ENCODE measurements around the gene SHF. TPM values are rescaled to one million over a fixed set of nuclear protein-coding genes. Genes with fewer than 3 reads are reported as not detected.

Gene SHF
- total and polyA plus RNA-seq, 2 of the 4 experiments (the other 2 are of a cell fraction): 1.8 to 3.5 TPM

- H2BK5ac ChIP-seq (ENCODE audit: low read depth, low read length, poor library complexity, severe bottlenecking): no peak overlapping the region
- peaks cover 9% of the 10 kb centered on the region; the same call in 1 of the 2 replicates for H3K27me3 ChIP-seq (ENCODE audit: control insufficient read depth, insufficient read depth, low read length)
- no peak overlapping the region for H3K4me2 ChIP-seq (ENCODE audit: low read depth, low read length)
- no peak overlapping the region for H3K14ac ChIP-seq (replicated peaks; ENCODE audit: low read depth, low read length)
- no peak overlapping the region for H2AFZ ChIP-seq (replicated peaks; ENCODE audit: low read length, poor library complexity)
- DNase-seq: no peak
- intact Hi-C loops (cut with micrococcal nuclease): no loop called here
- no CpG with 5 or more reads among the region's 12 CpGs for WGBS, 2 experiments (ENCODE audit: extremely low coverage in 2 of 2, insufficient read length in 1 of 2)
- no peak overlapping the region for H3K18ac ChIP-seq (ENCODE audit: low read depth, low read length)
- no peaks in the 10 kb centered on the region for H3K9me1 ChIP-seq (ENCODE audit: insufficient read depth, low read length)
- H2AK9ac ChIP-seq (replicated peaks; ENCODE audit: low read depth, low read length, poor library complexity): peak overlapping the region; percentile 65
- H3K79me1 ChIP-seq (ENCODE audit: low read depth in 1 of 2, low read length in 2 of 2): no peaks in the 10 kb centered on the region
- H4K5ac ChIP-seq (ENCODE audit: low read depth, low read length): no peak overlapping the region
- H4K8ac ChIP-seq (ENCODE audit: low read depth in 2 of 2, low read length in 2 of 2): no peak overlapping the region
- no peak overlapping the region for H2BK15ac ChIP-seq (ENCODE audit: low read depth, low read length)
- POLR2A ChIA-PET (ENCODE audit: unreplicated experiment): no interaction called here
- no peak overlapping the region for H3K23ac ChIP-seq (ENCODE audit: low read depth, low read length)
- H2BK120ac ChIP-seq (ENCODE audit: low read depth, low read length): no peak overlapping the region
- H4K20me1 ChIP-seq (ENCODE audit: insufficient read depth, low read length): no peaks in the 10 kb centered on the region
- H3K4me1 ChIP-seq (ENCODE audit: control insufficient read depth, insufficient read depth, low read length): no peaks in the 10 kb centered on the region; the same call in 1 of the 2 replicates
- no peak overlapping the region for H2BK20ac ChIP-seq (ENCODE audit: low read depth, low read length)
- no peak for ATAC-seq (ENCODE audit: low read depth)
- no peak overlapping the region for H3K4me3 ChIP-seq (ENCODE audit: insufficient read depth, low read depth, low read length)
- no peak overlapping the region for H4K91ac ChIP-seq (ENCODE audit: insufficient read depth, low read depth, low read length)
- no peaks in the 10 kb centered on the region for H3K9me3 ChIP-seq (ENCODE audit: control insufficient read depth, insufficient read depth, low read length)
- BruUV-seq (replicated peaks): no TSS peak
- no peak overlapping the region for H3K9ac ChIP-seq (ENCODE audit: low read depth, low read length)
- no peaks in the 10 kb centered on the region for H3K36me3 ChIP-seq (ENCODE audit: control insufficient read depth, insufficient read depth, low read length)
- H3K4ac ChIP-seq (ENCODE audit: low read depth, low read length): no peak overlapping the region
- in situ Hi-C loops (cut with MboI; ENCODE audit: low sequenced_read_pairs): no loop called here
- dilution Hi-C loops (cut with HindIII; ENCODE audit: low sequenced_read_pairs, unreplicated experiment): no loop called here
- no peak overlapping the region; the same call in 1 of the 2 replicates for H2AK5ac ChIP-seq (ENCODE audit: low read depth, low read length)
- no peak overlapping the region for H3K27ac ChIP-seq (ENCODE audit: insufficient read depth, low read length)
- no peak overlapping the region for H3K56ac ChIP-seq (ENCODE audit: extremely low read depth, insufficient read depth, low read length)
- CTCF ChIA-PET: no interaction called here
- TF ChIP-seq, protein P1, sequence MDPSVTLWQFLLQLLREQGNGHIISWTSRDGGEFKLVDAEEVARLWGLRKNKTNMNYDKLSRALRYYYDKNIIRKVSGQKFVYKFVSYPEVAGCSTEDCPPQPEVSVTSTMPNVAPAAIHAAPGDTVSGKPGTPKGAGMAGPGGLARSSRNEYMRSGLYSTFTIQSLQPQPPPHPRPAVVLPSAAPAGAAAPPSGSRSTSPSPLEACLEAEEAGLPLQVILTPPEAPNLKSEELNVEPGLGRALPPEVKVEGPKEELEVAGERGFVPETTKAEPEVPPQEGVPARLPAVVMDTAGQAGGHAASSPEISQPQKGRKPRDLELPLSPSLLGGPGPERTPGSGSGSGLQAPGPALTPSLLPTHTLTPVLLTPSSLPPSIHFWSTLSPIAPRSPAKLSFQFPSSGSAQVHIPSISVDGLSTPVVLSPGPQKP (IDR thresholded peaks at IDR 0.05; ENCODE audit: borderline replicate concordance, low read depth, low read length): no peak
- TF ChIP-seq CHD1 (IDR thresholded peaks at IDR 0.05; ENCODE audit: low read depth, low read length): no peak
- TF ChIP-seq NFE2L2 (IDR thresholded peaks at IDR 0.05; ENCODE audit: low read depth, low read length): no peak
- TF ChIP-seq RAD21 (IDR thresholded peaks at IDR 0.05; ENCODE audit: low read length): no peak
- no peak for TF ChIP-seq RFX5 (IDR thresholded peaks at IDR 0.05; ENCODE audit: low read depth, low read length)
- TF ChIP-seq FOS (IDR thresholded peaks at IDR 0.05; ENCODE audit: low read depth, low read length): no peak
- TF ChIP-seq CEBPB (IDR thresholded peaks at IDR 0.05; ENCODE audit: low read depth, low read length): no peak
- TF ChIP-seq BHLHE40 (IDR thresholded peaks at IDR 0.05; ENCODE audit: low read depth, low read length): no peak
- no peak for TF ChIP-seq POLR2A (IDR thresholded peaks at IDR 0.05; ENCODE audit: low read depth, low read length)
- TF ChIP-seq MXI1 (IDR thresholded peaks at IDR 0.05; ENCODE audit: borderline replicate concordance, low read depth, low read length): no peak
- TF ChIP-seq RCOR1 (IDR thresholded peaks at IDR 0.05; ENCODE audit: insufficient replicate concordance, low read length): no peak
- TF ChIP-seq CTCF (conservative IDR thresholded peaks at IDR 0.05; ENCODE audit: low read depth, low read length): no peak
- no peak for TF ChIP-seq MAFK (IDR thresholded peaks at IDR 0.05; ENCODE audit: low read depth, low read length)
- TF ChIP-seq USF2 (IDR thresholded peaks at IDR 0.05; ENCODE audit: low read depth, low read length): no peak
- no peak for TF ChIP-seq MAZ (IDR thresholded peaks at IDR 0.05; ENCODE audit: borderline replicate concordance, low read depth, low read length)
Observed at GRCh38 chr15:45148076-45149059, 39.4 kb downstream of the SHF start.
